Ishikawa (cell line): ENCODE data around the gene CCDC188.

Experiments used
- CEBPB ChIP-seq: IDR thresholded peaks from 2 replicates; pipeline ENCODE4 v1.6.1; 2012
- CREB1 ChIP-seq: IDR thresholded peaks from 2 replicates; pipeline ENCODE4 v1.6.1; 2012; ENCODE audit warnings: low read depth
- EGR1 ChIP-seq: IDR thresholded peaks from 2 replicates; pipeline ENCODE4 v1.6.1; 2012
- EP300 ChIP-seq: IDR thresholded peaks from 2 replicates; pipeline ENCODE4 v1.6.1; 2012; ENCODE audit warnings: borderline replicate concordance
- FOXM1 ChIP-seq: IDR thresholded peaks from 2 replicates; pipeline ENCODE4 v1.6.1; 2012; ENCODE audit warnings: low read depth, borderline replicate concordance
- NFIC ChIP-seq: IDR thresholded peaks from 2 replicates; pipeline ENCODE4 v1.6.1; 2012
- RAD21 ChIP-seq: IDR thresholded peaks from 2 replicates; pipeline ENCODE4 v1.6.1; 2012; ENCODE audit warnings: low read depth
- TAF1 ChIP-seq: IDR thresholded peaks from 2 replicates; pipeline ENCODE4 v1.6.1; 2012; ENCODE audit warnings: low read depth, mild to moderate bottlenecking
- TCF12 ChIP-seq: IDR thresholded peaks from 2 replicates; pipeline ENCODE4 v1.6.1; 2012; ENCODE audit warnings: low read depth
- TEAD4 ChIP-seq: IDR thresholded peaks from 2 replicates; pipeline ENCODE4 v1.6.1; 2012
- YY1 ChIP-seq: IDR thresholded peaks from 2 replicates; pipeline ENCODE4 v1.6.1; 2012; ENCODE audit warnings: low read depth
- ZBTB7A ChIP-seq: IDR thresholded peaks from 2 replicates; pipeline ENCODE4 v1.6.1; 2012; ENCODE audit warnings: low read depth
- TF ChIP-seq, protein P1 (sequence below): IDR thresholded peaks from 2 replicates; pipeline ENCODE4 v1.6.1; 2012
- TF ChIP-seq, protein P2 (sequence below): IDR thresholded peaks from 2 replicates; pipeline ENCODE4 v1.6.1; 2012; ENCODE audit warnings: low read depth, mild to moderate bottlenecking
- TF ChIP-seq, protein P3 (sequence below): IDR thresholded peaks from 2 replicates; pipeline ENCODE4 v1.6.1; 2012

Gene CCDC188

DNA sequence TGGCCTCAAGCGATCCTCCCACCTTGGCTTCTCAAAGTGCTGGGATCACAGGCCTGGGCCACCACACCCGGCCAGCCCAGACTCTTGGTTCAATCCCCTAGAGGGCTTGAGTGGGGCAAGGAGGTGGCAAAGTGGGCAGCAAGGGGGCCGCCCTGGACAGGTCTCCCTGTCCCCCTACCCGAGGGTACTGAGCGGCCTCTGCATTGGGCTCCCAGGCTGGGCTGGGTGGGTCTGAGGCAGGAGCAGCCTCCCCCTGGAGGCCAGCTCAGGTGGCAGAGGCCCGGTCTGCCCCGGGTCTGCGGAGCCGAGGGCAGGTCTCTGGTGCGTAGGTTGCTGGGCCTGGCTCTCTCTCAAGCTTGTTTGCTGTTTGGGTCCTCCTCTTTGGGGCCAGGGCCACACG, 22.4 kb upstream of the CCDC188 start:
- TF ChIP-seq RAD21 (no peak), NFIC (no peak), TEAD4 (no peak), FOXM1 (no peak), CEBPB (no peak), CREB1 (no peak), EP300 (no peak), TCF12 (no peak), EGR1 (no peak), TAF1 (no peak), YY1 (no peak), ZBTB7A (no peak)
- TF ChIP-seq, protein P1, sequence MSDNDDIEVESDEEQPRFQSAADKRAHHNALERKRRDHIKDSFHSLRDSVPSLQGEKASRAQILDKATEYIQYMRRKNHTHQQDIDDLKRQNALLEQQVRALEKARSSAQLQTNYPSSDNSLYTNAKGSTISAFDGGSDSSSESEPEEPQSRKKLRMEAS, result no peak
- TF ChIP-seq, protein P2, sequence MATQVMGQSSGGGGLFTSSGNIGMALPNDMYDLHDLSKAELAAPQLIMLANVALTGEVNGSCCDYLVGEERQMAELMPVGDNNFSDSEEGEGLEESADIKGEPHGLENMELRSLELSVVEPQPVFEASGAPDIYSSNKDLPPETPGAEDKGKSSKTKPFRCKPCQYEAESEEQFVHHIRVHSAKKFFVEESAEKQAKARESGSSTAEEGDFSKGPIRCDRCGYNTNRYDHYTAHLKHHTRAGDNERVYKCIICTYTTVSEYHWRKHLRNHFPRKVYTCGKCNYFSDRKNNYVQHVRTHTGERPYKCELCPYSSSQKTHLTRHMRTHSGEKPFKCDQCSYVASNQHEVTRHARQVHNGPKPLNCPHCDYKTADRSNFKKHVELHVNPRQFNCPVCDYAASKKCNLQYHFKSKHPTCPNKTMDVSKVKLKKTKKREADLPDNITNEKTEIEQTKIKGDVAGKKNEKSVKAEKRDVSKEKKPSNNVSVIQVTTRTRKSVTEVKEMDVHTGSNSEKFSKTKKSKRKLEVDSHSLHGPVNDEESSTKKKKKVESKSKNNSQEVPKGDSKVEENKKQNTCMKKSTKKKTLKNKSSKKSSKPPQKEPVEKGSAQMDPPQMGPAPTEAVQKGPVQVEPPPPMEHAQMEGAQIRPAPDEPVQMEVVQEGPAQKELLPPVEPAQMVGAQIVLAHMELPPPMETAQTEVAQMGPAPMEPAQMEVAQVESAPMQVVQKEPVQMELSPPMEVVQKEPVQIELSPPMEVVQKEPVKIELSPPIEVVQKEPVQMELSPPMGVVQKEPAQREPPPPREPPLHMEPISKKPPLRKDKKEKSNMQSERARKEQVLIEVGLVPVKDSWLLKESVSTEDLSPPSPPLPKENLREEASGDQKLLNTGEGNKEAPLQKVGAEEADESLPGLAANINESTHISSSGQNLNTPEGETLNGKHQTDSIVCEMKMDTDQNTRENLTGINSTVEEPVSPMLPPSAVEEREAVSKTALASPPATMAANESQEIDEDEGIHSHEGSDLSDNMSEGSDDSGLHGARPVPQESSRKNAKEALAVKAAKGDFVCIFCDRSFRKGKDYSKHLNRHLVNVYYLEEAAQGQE, result no peak
- TF ChIP-seq, protein P3, sequence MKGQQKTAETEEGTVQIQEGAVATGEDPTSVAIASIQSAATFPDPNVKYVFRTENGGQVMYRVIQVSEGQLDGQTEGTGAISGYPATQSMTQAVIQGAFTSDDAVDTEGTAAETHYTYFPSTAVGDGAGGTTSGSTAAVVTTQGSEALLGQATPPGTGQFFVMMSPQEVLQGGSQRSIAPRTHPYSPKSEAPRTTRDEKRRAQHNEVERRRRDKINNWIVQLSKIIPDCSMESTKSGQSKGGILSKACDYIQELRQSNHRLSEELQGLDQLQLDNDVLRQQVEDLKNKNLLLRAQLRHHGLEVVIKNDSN, result no peak

DNA sequence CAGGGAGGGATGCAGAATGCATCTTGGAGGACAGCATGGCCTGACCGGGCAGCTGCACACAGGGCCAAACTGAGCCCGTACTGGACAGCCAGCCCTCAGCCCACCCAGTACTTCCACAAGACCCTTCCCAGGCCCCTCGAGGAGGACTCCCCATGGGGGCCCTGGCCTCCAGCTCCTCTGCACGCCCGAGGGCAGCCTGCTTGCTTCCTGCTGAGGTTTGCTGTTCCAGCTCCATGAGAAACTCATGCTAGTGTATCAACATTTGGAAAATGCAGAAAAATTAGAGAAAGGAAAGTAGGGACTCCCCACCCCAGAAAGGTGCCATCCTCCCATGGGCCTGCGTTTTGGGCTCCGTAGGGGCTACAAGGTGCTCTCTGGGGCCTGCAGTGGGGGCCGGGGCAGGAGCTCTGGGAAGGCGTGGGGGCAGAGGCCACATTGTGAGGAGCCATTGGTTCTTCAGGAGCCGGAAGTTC, 21.3 kb upstream of the CCDC188 start:
- TF ChIP-seq CEBPB, result no peak
- no peak for TF ChIP-seq TEAD4
- TF ChIP-seq CREB1, result no peak
- TF ChIP-seq, protein P3, result no peak
- TF ChIP-seq EGR1, result no peak
- TF ChIP-seq ZBTB7A, result no peak
- TF ChIP-seq, protein P2, result no peak
- TF ChIP-seq NFIC, result no peak
- TF ChIP-seq YY1, result no peak
- TF ChIP-seq, protein P1, result no peak
- TF ChIP-seq EP300, result no peak
- TF ChIP-seq TAF1, result no peak
- no peak for TF ChIP-seq RAD21
- TF ChIP-seq TCF12, result no peak

DNA sequence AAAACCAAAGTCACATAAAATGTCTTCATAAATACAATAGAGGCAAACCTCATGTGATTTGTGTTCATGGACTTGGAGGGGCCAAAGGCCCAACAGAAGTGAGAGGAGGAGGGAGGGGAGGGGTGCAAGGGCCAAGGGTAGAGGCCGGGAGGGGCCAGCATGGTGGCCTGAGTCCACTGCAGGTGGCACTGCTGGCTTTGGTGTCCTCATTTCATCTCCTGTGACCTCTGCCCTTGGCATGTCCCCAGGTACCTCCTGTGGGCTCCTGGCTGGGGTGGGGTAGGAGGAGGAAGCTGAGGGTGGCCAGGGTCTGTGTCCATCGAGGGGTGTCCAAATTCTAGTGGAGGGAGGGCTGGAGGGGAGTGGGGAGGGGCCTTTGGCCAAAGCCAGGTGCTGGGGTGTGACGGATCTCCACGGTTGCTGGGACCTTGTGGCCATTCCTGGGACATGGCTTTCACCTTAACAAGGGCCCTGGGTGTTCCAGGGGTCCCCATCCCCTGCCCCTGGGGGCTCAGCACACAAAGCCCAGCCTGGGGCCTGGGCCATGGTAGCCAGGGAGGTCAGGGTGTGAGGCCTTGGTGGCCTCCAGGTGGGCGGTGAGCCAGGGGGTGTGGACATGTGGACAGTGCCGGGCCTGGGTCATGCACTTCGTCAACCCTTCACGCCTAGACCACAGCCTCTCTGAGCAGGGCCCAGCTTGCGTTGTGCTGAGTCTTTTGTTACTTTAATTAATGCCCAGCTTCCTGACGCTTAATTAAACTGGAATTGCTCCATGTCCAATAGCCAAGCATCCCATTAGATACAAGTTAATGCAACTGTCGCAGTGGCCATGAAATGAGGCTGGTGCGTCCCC, 20.7 kb upstream of the CCDC188 start:
- no peak for TF ChIP-seq CEBPB
- TF ChIP-seq TAF1, result no peak
- TF ChIP-seq, protein P1, result no peak
- TF ChIP-seq, protein P2, result no peak

DNA sequence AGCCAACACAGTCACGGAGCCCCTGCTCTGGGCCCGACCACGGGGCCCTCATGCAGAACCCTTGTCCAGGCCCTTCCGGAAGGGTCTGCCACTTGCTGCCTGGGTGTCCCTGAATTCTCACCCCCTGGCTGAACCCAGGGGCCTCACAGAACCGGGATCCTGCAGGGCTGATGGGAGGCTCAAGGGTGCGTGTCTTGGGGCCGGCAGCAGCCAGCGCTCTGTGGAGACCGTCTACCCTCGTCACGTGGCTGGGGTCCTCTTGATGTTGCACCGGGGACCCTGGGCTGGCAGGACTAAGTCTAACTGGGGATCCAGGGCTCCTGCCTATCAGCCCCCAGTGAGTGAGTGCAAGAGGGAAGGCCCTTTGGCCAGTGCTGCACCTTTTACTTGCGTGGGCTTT, 19.3 kb upstream of the CCDC188 start:
- TF ChIP-seq ZBTB7A (no peak), EP300 (no peak), CEBPB (no peak), CREB1 (no peak), FOXM1 (no peak), TEAD4 (no peak), TCF12 (no peak), YY1 (no peak), TAF1 (no peak), RAD21 (no peak), EGR1 (no peak), NFIC (no peak)
- TF ChIP-seq, protein P1, result no peak
- TF ChIP-seq, protein P2, result no peak
- TF ChIP-seq, protein P3, result no peak
